GM21825 (cell line): ENCODE measurements around the gene PTPN2.
"Not testable (repeated sequence)": the region's sequence is repeated elsewhere in the genome, so short reads cannot be mapped to it uniquely, and the experiment has no call there.

Experiments
- ATAC-seq: cut with Tn5 transposase; IDR thresholded peaks from one replicate; pipeline ENCODE4 v1.9.1; 2021; ENCODE audit warnings: mild to moderate bottlenecking, moderate library complexity; ENCODE audit not compliant: unreplicated experiment

The PTPN2 gene

DNA sequence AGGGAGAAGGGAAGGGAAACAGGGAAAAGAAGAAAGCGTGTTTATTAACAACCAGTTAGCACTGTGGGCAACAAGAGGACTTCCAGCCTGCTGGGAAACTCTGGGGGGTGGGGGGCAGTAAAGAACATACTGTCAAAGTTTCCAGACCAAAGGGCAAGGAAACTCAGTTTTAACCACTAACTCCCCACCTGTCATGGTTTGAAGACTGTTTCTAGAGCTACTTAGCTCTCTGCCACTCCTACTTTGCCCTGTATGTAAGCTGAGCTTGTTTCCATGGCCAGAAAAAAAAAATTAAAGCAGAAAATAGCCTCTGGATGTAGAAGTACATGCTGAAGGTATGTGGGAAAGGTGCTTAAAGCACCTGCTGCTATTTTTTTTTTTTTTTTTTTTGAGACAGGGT lies 11.0 kb upstream of the PTPN2 start:
- no peak for ATAC-seq

DNA sequence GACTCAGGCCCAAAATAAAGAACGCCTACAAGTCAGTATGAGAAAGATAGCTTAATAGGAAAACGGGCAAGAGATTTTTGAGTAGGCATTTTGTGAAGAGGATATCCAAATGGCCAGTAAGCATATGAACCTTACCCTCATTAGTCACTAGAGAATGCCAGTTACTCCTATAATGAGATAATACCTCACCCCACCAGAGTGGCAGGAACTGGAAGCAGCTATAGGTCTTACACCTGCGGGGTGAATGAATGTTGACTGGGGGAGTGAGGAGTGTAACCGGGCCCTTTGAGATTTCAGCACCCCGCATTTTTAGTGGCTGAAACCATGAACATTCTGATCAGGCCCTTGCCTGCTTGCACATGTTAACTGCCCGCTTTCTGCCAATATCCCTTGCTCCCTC lies 7.5 kb upstream of the PTPN2 start:
- ATAC-seq, result no peak

DNA sequence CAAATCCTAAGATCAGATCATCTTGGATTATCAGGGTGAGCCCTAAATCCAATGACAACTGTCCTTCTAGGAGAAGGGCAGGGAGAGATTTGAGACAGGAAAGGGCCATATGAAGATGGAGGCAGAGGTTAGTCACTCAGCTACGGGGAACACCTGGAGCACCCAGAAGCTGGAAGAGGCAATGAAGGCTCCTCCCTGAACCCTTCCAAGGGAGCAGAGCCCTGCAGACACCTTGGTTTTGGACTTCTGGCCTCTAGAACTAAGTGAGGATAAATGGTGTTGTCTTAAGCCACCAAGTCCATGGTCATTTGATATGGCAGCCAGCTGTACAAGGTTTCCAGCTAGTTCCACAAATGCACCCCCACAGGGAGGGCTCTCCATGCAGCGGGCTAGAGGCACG lies 6.9 kb upstream of the PTPN2 start:
- no peak for ATAC-seq

DNA sequence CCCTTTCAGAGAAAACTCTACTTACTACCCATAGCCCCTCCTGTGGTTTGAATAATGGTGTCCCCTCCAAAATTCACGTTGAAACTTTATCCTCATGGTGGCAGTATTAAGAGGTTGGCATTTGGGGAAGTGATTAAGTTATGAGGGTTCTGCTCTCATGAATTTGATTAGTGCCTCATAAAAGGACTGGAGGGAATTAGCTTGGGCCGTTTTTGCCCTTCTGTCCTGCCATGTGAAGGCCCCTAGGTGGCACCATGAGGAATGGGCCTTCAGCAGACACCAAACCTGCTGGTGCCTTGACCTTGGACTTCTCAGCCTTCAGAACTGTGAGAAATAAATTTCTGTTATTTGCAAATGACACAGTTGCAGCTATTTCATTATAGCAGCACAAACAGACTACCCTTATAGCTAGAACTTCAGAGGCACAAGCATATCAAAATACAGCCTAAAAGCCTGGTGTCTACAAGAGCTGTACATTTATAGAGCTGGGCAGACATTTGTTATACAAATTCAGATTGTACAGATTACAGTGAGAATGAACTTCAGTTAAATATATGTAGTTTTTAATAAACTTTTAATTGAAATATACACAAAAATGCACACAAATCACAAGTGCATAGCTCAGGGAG lies 2.6 kb upstream of the PTPN2 start:
- no peak for ATAC-seq

DNA sequence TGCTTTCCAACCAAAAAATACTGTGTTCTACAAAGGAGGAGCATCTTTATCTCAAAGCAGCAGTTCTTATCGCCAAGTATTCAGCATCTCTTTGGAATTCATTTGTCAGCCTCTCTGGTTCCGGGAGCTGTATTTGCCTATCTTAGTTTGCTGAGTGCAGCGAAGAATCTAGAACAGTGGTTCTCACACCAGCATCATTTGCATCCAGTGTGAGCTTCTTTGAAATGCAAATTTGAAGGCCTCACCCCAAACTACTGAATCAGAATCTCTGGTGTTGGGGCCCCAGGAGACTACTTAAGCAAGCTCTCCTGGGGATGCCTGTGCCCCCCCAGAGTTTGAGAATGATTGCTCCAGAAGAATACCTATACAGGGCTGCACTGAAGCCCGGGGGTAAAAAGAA lies 1.5 kb upstream of the PTPN2 start:
- no peak for ATAC-seq

DNA sequence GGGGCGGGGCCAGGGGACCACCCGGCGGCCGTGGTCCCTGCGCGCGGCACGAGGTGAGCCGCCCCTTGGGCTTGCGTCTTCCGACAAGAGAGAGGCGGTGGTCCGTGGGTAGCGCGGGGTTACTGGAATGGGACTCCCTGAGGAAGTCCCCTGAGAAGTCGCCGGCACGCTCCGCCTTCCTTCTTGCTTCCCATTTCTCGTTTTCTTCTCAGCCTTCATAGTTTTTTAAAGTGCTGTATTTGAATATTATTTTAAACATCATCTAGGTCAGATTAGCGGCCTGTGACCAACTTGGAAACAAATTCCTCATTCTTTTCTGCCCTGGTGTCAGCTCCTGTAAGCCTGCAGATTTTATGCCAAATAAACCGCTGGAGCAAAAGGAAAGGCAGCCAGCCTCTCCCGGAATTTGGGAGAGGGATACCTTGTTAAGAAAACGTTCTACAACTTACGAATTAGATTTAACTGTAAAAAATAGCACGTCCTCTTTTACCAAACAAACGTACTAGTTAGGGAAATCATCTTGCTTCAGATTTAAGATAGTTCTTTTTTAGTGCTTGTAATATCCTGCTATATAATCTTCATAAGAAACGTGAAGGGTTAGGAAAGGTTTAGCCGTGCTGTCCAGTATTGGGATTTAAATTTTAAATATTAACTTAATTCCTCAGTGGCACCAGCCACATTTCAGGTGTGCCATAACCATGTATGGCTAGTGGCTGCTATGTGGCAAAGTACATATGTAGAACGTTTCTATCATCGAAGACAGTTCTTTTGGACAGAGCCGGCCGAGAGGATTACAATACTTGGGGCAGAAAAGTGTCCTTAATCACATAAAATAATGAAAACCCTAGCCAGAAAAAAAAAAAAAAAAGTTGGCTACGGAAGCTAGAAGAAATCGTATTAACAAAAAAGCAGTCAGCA lies 628 bp upstream of the PTPN2 start:
- ATAC-seq, result no peak

DNA sequence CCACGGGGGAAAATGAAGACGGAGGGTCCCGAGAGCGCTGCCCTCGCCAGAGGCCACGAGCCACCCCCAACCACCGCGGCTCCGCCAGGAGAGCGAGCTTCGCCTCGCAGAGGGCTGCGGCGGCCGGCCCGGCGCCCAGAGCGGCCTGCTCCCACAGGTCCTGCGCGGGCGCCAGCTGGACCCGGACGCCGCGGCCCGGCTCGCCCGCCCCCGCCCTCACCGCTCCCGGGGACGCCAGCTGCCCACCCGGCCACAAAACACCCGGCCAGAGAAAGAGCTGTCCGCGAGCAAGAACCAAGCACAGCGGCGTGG lies 709 bp downstream of the PTPN2 start:
- peak; percentile 10 for ATAC-seq

DNA sequence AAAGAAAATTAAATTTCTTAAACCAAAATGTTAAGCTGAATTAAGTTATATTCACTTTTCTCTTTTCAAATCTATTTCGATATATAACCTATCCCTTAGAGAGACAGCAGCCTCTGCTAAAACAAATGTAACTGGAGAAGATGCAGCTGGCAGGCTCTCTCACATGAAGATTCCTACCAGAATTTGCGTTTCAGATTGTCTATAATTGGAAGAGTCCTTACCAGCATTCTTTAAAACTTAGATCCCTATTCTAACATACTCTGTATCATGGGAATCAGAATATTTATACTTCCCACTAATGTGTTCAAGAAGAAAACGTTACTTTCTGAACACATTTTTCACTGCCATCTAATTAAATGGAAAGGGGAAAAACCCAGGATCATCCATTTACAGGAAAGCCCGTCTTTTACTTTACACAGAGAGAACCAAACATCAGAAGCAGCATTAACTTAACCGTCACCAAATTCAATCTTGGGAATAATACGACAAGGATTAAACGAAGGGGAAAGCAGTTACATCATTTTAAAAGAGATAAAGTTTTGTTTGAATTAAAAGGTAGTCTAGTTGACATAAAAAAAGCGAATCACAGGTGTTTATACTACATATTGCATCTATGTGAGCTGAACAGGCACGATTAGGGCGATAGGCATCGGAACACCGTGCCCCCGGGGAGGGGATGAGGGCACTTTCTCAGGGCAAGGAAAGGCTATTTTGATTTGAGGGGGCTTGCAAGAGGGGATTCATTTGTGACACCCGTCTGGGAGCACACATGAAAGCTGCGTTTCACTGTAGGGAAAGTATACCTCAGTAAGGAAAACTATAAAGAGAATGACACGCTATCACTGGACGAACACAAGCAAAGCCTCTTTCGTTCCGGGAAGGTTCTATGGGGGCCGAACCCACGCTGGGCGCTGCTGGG lies 1.3 kb downstream of the PTPN2 start:
- ATAC-seq, result no peak

DNA sequence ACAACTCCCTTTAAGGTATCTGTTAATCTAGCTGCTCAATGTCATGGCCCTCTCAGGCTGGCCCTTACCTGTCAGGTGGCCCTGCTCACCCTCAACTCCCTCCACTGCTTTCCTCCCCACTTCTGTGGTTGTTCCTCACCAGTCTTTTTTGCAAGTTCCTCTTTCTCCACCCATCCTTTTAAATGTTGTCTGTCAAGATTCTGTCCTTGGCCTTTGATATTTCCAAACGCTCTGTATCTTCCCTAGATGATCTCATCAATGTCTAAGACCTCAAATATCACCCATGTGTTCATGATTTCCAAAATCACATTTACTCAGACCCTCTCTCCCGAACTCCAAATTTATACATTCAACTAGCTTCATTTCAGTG lies 3.5 kb downstream of the PTPN2 start:
- ATAC-seq, result no peak

DNA sequence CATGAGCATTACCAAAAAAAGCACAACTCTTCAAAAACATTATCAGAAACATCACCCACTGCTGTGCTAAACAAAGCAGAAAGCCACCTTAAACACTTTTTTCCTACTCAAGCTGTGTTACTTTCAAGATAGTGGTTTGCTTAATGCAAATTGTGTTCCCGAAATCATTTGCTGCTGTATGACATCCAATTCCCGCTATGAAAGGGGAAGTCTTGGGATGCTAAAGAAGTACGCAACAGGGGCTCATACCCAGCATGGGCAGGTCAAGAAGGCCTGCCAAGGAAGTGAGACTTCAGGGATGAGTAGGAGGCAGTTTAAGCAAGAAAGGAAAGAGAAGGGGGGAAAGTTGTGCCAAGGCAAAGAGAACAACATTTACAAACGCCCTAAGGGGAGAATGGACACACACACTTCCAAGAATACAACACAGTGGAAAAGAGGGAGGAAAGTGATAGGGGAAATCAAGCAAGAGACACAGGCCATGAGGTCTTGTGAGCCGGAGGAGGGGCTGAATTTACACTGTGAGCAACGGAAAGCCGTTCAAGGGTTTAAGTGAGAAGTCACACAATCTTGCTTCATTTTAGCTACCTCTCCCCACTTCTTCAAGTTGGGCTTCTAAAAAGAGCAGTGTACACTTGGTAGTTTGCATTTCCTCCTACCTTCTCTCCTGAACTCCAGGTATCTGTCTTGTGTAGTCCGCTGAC lies 4.0 kb downstream of the PTPN2 start:
- no peak for ATAC-seq

DNA sequence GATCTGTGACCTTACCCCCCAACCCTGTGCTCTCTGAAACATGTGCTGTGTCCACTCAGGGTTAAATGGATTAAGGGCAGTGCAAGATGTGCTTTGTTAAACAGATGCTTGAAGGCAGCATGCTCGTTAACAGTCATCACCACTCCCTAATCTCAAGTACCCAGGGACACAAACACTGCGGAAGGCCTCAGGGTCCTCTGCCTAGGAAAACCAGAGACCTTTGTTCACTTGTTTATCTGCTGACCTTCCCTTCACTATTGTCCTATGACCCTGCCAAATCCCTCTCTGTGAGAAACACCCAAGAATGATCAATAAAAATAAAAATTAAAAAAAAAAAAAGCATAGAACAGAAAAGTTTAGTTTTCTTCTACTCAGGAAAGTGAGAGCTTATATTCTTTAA lies 9.0 kb downstream of the PTPN2 start:
- not testable (repeated sequence) for ATAC-seq

DNA sequence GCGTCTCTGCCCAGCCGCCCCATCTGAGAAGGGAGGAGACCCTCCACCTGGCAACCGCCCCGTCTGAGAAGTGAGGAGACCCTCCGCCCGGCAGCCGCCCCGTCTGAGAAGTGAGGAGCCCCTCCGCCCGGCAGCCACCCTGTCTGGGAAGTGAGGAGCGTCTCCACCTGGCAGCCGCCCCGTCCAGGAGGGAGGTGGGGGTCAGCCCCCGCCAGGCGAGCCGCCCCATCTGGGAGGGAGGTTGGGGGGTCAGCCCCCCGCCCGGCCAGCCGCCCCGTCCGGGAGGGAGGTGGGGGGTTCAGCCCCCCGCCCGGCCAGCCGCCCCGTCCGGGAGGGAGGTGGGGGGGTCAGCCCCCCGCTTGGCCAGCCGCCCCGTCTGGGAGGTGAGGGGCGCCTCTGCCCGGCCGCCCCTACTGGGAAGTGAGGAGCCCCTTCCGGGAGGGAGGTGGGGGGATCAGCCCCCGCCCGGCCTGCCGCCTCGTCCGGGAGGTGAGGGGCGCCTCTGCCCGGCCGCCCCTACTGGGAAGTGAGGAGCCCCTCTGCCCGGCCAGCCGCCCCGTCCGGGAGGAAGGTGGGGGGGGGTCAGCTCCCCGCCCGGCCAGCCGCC lies 10.0 kb downstream of the PTPN2 start:
- not testable (repeated sequence) for ATAC-seq

DNA sequence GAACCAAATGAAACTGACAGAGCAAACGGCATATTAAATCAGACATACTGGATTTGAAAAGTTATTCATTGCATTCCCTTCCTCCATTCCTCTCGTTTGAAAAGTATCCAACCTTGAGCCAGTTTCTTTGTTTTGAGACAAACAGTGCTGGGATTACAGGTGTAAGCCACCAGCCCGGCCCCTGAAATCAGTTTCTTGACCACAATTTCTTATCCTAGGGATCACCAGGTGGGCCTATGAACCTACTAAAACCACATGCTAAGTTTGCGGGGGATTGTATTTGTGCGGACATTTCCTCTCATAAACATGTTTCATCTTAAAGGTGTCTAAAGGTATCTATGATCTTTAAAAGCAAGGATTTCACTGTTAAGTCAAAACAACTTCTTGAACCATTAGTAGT lies 11.6 kb downstream of the PTPN2 start:
- ATAC-seq, result no peak

DNA sequence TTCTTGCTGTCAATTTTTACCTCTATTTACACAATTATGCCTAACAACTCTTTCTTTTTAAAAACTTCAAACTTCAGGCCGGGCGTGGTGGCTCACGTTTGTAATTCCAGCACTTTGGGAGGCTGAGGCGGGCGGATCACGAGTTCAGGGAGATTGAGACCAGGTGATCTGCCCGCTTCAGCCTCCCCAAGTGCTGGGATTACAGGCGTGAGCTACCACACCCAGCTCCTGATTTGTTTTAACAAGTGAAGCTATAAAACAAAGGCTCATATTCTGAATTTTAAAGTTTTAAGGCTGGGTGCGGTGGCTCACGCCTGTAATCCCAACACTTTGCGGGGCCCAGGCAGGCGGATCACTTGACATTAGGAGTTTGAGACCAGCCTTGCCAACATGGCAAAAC lies 15.5 kb downstream of the PTPN2 start:
- ATAC-seq, result no peak

DNA sequence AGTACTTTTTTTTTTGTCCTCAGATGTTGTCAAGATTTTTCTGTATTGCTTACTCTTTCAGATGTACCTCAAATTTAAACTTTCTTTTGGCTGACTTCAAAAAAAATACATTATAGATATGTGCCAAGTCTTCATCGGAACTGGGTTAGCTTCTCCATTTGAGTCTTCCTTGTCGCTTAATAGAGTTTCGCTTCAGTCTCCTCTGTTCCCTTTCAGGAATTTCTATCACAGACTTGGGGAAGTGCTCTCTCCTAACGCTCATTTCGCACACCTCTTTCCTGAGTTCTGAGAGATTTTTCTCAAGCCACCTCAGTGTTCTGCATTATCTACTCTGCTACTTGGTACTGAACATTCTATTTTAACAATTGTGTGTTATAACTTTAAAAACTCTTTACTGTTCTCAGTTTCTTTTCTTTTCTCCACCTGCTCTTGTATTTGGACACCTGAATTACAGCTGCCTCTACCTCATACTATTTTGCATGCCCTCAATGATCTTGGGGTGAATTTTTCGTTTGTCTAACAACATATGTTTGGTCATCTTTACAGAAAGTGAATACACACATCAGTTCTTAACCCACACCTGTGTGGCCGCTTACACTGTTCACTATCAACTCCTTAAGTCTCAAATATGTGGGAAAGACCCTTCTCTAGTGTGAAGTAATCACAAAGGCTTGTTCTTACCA lies 16.5 kb downstream of the PTPN2 start:
- ATAC-seq, result no peak

DNA sequence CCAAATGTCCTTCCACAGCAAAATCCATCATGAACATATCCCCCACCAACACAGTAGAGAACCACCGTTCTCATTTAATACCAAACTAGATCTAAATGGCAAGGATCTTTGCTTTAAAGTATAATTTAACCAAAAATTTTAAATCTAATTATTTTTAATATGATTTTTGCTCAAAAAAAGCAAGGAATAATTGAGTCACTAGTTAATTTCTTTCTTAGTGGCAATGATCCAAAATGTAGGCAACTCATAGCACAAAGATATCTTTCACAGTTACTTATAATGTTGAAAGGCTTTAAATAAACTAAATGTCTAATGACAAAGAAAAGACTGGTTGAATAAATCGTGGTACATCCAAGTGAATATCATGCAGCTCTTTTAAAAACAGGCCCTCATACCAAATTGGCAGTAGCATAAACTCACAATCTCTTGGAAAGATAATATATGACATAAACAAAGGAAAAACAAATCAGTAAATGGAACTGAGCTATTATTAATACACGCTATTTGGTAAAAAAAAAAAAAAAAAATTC lies 20.3 kb downstream of the PTPN2 start:
- ATAC-seq, result no peak

DNA sequence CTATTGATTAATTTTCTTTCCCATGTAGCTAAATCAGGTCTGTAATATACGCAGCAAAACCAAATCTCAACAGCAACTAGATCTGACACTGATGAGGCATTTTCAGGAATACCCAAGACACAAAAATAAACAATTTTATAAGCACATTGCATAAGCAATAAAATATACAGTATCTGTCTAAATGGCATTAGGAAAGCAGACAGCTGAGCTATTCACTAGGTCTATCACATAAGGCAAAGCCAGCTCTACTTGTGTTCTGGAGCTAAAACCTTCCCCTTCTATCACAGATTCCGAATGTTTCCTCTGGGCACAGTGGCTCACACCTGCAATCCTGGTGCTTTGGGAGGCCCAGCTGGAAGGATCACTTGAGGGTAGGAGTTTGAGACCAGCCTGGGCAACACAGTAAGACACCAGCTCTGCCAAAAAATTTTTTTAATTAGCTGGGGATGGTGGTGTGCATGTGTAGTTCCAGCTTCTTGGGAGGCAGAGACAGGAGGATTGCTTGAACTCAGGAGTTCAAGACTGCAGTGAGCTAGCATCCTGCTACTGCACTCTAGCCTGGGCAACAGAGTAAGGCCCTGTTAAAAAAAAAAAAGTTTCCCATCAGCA lies 21.1 kb downstream of the PTPN2 start:
- no peak for ATAC-seq

DNA sequence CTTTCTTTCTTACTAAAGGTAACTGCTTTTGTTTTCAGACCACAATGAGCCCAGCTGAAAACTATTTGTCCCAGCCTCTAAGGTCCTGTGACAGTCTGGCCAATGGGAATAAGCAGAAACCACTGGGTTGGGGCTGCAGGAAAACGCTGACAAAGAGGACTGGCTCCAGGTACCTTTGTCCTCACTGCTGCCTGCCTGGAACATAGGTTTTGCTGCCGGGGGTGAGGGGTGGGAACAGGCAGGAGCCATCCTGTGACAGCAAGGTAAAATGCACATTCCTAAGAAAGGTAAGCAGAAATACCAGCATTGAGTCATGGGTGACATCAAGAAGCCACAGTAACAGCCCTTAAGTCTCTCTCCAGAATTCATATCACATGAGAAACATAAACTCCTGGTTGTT lies 21.6 kb downstream of the PTPN2 start:
- no peak for ATAC-seq

DNA sequence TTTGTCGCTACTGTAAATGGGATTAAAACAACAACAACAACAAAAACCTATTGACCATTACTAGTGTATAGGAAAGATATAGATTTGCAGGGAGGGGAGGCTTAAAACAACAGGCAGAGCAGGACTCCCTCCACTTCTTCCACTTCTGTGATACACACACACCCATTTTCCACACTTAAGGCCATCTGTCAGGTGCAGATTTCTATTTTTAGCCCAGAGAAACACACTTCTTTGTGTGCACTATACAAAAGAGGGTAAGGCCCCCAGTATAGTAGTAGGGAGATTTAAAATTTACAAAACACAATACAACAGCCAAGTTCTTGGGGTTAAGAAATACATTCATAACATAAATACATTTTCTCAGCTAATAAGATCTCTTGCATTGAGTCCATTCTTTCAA lies 22.4 kb downstream of the PTPN2 start:
- no peak for ATAC-seq
